HEK293T (cell line): ENCODE data around the gene MGMT.

Experiments
- FOXK2 ChIP-seq: fragments of 450-650 bp; IDR thresholded peaks from 2 replicates; pipeline ENCODE4 v1.6.1; 2016; ENCODE audit warnings: mild to moderate bottlenecking
- FOXM1 ChIP-seq: fragments of 450-650 bp; IDR thresholded peaks from 2 replicates; pipeline ENCODE4 v1.6.1; 2017; ENCODE audit warnings: mild to moderate bottlenecking, borderline replicate concordance
- L3MBTL2 ChIP-seq: fragments of 450-650 bp; conservative IDR thresholded peaks from 2 replicates; pipeline ENCODE4 v1.6.1; 2016; ENCODE audit warnings: mild to moderate bottlenecking

DNA sequence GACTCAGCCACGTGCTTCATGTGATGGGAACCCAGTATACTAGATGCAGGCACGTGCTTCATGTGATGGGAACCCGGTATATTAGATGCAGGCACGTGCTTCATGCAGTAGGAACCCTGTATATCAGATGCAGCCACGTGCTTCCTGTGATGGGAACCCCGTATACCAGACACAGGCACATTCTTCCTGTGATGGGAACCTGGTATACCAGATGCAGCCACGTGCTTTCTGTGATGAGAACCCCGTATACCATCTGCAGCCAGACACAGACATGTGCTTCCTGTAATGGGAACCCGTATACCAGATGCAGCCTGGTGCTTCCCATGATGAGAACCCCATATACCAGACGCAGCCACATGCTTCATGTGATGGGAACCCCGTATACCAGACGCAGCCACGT is 44.0 kb downstream of the MGMT start:
- TF ChIP-seq FOXK2, result no peak
- TF ChIP-seq FOXM1, result no peak
- TF ChIP-seq L3MBTL2, result no peak
